Measurements from ENCODE around the gene NLRC3. TPM values are rescaled to one million over a fixed set of nuclear protein-coding genes. Genes with fewer than 3 reads are reported as not detected.

The NLRC3 gene
- polyA plus RNA-seq, 1 of the 3 experiments (the other 2 are of a cell fraction), result not detected

DNA sequence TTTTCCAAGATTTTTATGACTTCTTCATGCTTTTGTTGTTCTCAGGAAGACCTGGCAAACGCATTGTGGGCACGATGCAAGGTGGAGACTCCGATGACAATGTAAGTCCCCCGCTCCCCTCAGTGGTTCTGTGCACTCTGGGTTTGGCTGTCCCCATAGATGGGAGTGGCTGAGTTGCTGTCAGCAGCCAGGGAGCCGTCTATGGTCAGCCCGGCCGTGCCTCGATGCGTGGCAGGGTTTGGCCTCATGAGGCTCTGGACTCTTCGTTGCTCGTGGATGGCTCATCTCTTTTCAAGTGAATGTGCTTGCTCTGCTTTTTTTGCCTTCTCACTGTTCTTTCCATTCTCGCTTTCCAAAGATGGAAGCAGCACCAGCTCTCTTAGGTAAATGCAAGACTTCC, 44.5 kb downstream of the NLRC3 start:
- Histone ChIP-seq H3K4me1 (ENCODE audit: control insufficient read depth in 1 of 2, insufficient read depth in 2 of 2, low read depth in 1 of 2, low read length in 1 of 2) (no peaks in the 10 kb centered on the region), H3K27me3 (ENCODE audit: insufficient read depth) (no peaks in the 10 kb centered on the region), H2AFZ (ENCODE audit: low read depth) (no peak overlapping the region), H3K36me3 (replicated peaks in 1 of 2; ENCODE audit: control insufficient read depth in 1 of 2, insufficient read depth in 2 of 2, low read length in 1 of 2) (peaks cover 27 to 47% of the 10 kb centered on the region in 2 experiments), H4K20me1 (ENCODE audit: insufficient read depth) (no peaks in the 10 kb centered on the region), H3K79me2 (ENCODE audit: insufficient read depth) (no peaks in the 10 kb centered on the region), H3K27ac (ENCODE audit: low read depth in 2 of 2, low read length in 1 of 2) (no peak overlapping the region), H3K4me2 (no peak overlapping the region), H3K4me3 (ENCODE audit: low read depth in 2 of 2, low read length in 1 of 2) (no peak overlapping the region), H3K9me2 (no peaks in the 10 kb centered on the region), H3K9ac (no peak overlapping the region), H3F3A (replicated peaks; ENCODE audit: insufficient read depth) (peaks cover 9% of the 10 kb centered on the region), H3K9me3 (no peaks in the 10 kb centered on the region)
- ChIA-PET CTCF (no interaction called here), POLR2A (no interaction called here)
- no peak for TF ChIP-seq YY1 (IDR thresholded peaks at IDR 0.05; ENCODE audit: low read depth)
- no peak for TF ChIP-seq TEAD4 (IDR thresholded peaks at IDR 0.05; ENCODE audit: borderline replicate concordance, insufficient read depth)
- TF ChIP-seq, protein P1, sequence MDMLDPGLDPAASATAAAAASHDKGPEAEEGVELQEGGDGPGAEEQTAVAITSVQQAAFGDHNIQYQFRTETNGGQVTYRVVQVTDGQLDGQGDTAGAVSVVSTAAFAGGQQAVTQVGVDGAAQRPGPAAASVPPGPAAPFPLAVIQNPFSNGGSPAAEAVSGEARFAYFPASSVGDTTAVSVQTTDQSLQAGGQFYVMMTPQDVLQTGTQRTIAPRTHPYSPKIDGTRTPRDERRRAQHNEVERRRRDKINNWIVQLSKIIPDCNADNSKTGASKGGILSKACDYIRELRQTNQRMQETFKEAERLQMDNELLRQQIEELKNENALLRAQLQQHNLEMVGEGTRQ (IDR thresholded peaks at IDR 0.05; ENCODE audit: borderline replicate concordance, low read depth, low read length), result no peak
- no peak for TF ChIP-seq GATA2 (CRISPR knock-in tag; IDR thresholded peaks at IDR 0.05)
- TF ChIP-seq, protein P2, sequence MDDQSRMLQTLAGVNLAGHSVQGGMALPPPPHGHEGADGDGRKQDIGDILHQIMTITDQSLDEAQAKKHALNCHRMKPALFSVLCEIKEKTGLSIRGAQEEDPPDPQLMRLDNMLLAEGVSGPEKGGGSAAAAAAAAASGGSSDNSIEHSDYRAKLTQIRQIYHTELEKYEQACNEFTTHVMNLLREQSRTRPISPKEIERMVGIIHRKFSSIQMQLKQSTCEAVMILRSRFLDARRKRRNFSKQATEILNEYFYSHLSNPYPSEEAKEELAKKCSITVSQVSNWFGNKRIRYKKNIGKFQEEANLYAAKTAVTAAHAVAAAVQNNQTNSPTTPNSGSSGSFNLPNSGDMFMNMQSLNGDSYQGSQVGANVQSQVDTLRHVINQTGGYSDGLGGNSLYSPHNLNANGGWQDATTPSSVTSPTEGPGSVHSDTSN (IDR thresholded peaks at IDR 0.05), result no peak
- TF ChIP-seq REST (IDR thresholded peaks at IDR 0.05; ENCODE audit: low read depth, low read length), result no peak
- TF ChIP-seq FOSL2 (IDR thresholded peaks at IDR 0.05; ENCODE audit: borderline replicate concordance, low read depth), result no peak
- no peak for TF ChIP-seq NFIC (IDR thresholded peaks at IDR 0.05; ENCODE audit: borderline replicate concordance)
- TF ChIP-seq SMC3 (IDR thresholded peaks at IDR 0.05; ENCODE audit: low read depth, low read length), result no peak
- no peak for TF ChIP-seq RXRA (IDR thresholded peaks at IDR 0.05; ENCODE audit: borderline replicate concordance, low read depth)
- TF ChIP-seq NRF1 (IDR thresholded peaks at IDR 0.05; ENCODE audit: low read depth, low read length), result no peak
- no peak for TF ChIP-seq MEF2A (IDR thresholded peaks at IDR 0.05; ENCODE audit: borderline replicate concordance, low read depth)
- TF ChIP-seq, protein P3, sequence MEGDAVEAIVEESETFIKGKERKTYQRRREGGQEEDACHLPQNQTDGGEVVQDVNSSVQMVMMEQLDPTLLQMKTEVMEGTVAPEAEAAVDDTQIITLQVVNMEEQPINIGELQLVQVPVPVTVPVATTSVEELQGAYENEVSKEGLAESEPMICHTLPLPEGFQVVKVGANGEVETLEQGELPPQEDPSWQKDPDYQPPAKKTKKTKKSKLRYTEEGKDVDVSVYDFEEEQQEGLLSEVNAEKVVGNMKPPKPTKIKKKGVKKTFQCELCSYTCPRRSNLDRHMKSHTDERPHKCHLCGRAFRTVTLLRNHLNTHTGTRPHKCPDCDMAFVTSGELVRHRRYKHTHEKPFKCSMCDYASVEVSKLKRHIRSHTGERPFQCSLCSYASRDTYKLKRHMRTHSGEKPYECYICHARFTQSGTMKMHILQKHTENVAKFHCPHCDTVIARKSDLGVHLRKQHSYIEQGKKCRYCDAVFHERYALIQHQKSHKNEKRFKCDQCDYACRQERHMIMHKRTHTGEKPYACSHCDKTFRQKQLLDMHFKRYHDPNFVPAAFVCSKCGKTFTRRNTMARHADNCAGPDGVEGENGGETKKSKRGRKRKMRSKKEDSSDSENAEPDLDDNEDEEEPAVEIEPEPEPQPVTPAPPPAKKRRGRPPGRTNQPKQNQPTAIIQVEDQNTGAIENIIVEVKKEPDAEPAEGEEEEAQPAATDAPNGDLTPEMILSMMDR (IDR thresholded peaks at IDR 0.05), result no peak
- TF ChIP-seq EP300 (IDR thresholded peaks at IDR 0.05; ENCODE audit: borderline replicate concordance in 1 of 2, low read depth in 1 of 2, low read length in 1 of 2), result no peak
- TF ChIP-seq GABPA (IDR thresholded peaks at IDR 0.05; ENCODE audit: low read depth), result no peak
- WGBS (ENCODE audit: low lambda C conversion rate), result over 99% methylated on average over 9 of the region's 12 CpGs
- DNase-seq, result no peak
